H1 (cell line): ENCODE results near the gene MTFP1. TPM values are rescaled to one million over a fixed set of nuclear protein-coding genes. Genes with fewer than 3 reads are reported as not detected.

Experiments
- CTCF ChIA-PET: fragments of 300-600 bp; sonication (Branson Sonifier 250); formaldehyde crosslinking; loops from one replicate; lab custom pipeline; 2021; ENCODE audit not compliant: partially characterized antibody; lab: Charles Lee
- POLR2A ChIA-PET: fragments of 300-600 bp; sonication (Branson Sonifier 250); formaldehyde crosslinking; loops from one replicate; lab custom pipeline; 2021; ENCODE audit warnings: inconsistent platforms; ENCODE audit not compliant: partially characterized antibody; lab: Charles Lee
- DNase-seq, 2 experiments: peaks; one replicate each; pipeline versions ENCODE4 v3.0.0 to v3.0.0-alpha.2; 2010 to 2022; ENCODE audit warnings: low spot score in 2 of 2, low read depth in 1 of 2, mixed read lengths in 1 of 2
- FAIRE-seq: peaks from 2 replicates; lab custom pipeline; 2011; peaks lifted over from hg19 to GRCh38; lab: Jason Lieb, UNC
- H2AFZ ChIP-seq: 2 replicates; pipeline ENCODE4 v1.8.1; 2012; ENCODE audit warnings: low read length, inconsistent platforms
- H2AK5ac ChIP-seq: 2 replicates; pipeline ENCODE4 v1.6.1; 2013; ENCODE audit warnings: low read depth, low read length
- H2BK120ac ChIP-seq: replicated peaks from 2 replicates; pipeline ENCODE3; 2013; ENCODE audit warnings: low read depth, low read length, inconsistent platforms
- H2BK12ac ChIP-seq: 2 replicates; pipeline ENCODE4 v1.6.1; 2013; ENCODE audit warnings: low read depth, low read length
- H2BK15ac ChIP-seq: 2 replicates; pipeline ENCODE4 v1.6.1; 2013; ENCODE audit warnings: low read length
- H2BK20ac ChIP-seq: 2 replicates; pipeline ENCODE4 v1.6.1; 2013; ENCODE audit warnings: low read length
- H2BK5ac ChIP-seq: 2 replicates; pipeline ENCODE4 v1.6.1; 2013; ENCODE audit warnings: low read depth, low read length
- H3K14ac ChIP-seq: 2 replicates; pipeline ENCODE4 v1.6.1; 2013; ENCODE audit warnings: inconsistent platforms; ENCODE audit not compliant: insufficient read length
- H3K18ac ChIP-seq: 2 replicates; pipeline ENCODE4 v1.6.1; 2013; ENCODE audit warnings: low read length; ENCODE audit errors: extremely low read depth
- H3K23ac ChIP-seq: 2 replicates; pipeline ENCODE4 v1.6.1; 2013; ENCODE audit warnings: inconsistent platforms; ENCODE audit not compliant: insufficient read length
- H3K23me2 ChIP-seq: 2 replicates; pipeline ENCODE4 v1.6.1; 2013; ENCODE audit warnings: low read depth, low read length
- H3K27ac ChIP-seq: 2 replicates; pipeline ENCODE4 v1.6.1; 2011; ENCODE audit warnings: low read depth, low read length, inconsistent platforms
- H3K27me3 ChIP-seq, 4 experiments: replicated peaks in 1 of 4; 1 replicate in 1 of 4; 2 replicates in 3 of 4; pipeline versions ENCODE4 v1.6.1 to v1.8.1; 2011 to 2013; ENCODE audit warnings: low read length in 3 of 4, mild to moderate bottlenecking in 3 of 4, inconsistent platforms in 2 of 4, mixed read lengths in 2 of 4, moderate library complexity in 1 of 4; ENCODE audit not compliant: control insufficient read depth in 3 of 4, insufficient read depth in 3 of 4; ENCODE audit errors: extremely low read depth in 1 of 4
- H3K36me3 ChIP-seq, 4 experiments: 2 replicates each; pipeline versions ENCODE4 v1.6.1 to v1.8.1; 2011 to 2013; ENCODE audit warnings: mild to moderate bottlenecking in 4 of 4, low read length in 3 of 4, moderate library complexity in 2 of 4, control low read depth in 1 of 4, inconsistent platforms in 1 of 4; ENCODE audit not compliant: insufficient read depth in 4 of 4, control insufficient read depth in 2 of 4
- H3K4ac ChIP-seq: replicated peaks from 2 replicates; pipeline ENCODE3; 2013; ENCODE audit warnings: low read length, low read depth, mixed read lengths, inconsistent platforms; ENCODE audit not compliant: insufficient read length
- H3K4me1 ChIP-seq, 4 experiments: replicated peaks in 1 of 4; 1 replicate in 1 of 4; 2 replicates in 3 of 4; pipeline versions ENCODE4 v1.6.1 to v1.8.1; 2011 to 2013; ENCODE audit warnings: low read length in 3 of 4, inconsistent platforms in 2 of 4, mixed read lengths in 1 of 4; ENCODE audit not compliant: insufficient read depth in 4 of 4, control insufficient read depth in 3 of 4
- H3K4me2 ChIP-seq, 2 experiments: 2 replicates each; pipeline versions ENCODE4 v1.6.1 to v1.8.1; 2011 to 2013; ENCODE audit warnings: low read depth in 2 of 2, low read length in 2 of 2, control low read depth in 1 of 2, inconsistent platforms in 1 of 2, mild to moderate bottlenecking in 1 of 2; ENCODE audit not compliant: insufficient read depth in 1 of 2
- H3K4me3 ChIP-seq, 4 experiments: fragments of 200-600, 300-600 bp in 1 of 4; sonication (generic), shearing (Covaris generic), sonication (Bioruptor Twin) in 1 of 4; 2 replicates each; pipeline versions ENCODE4 v1.5.1 to v1.8.1; 2011 to 2016; ENCODE audit warnings: low read length in 4 of 4, low read depth in 3 of 4, control low read depth in 2 of 4, inconsistent platforms in 2 of 4, mild to moderate bottlenecking in 2 of 4, mixed read lengths in 1 of 4, moderate library complexity in 1 of 4; ENCODE audit not compliant: insufficient read depth in 2 of 4; ENCODE audit errors: extremely low read depth in 1 of 4
- H3K56ac ChIP-seq: replicated peaks from 2 replicates; pipeline ENCODE3; 2013; ENCODE audit warnings: low read depth, mild to moderate bottlenecking, mixed read lengths, low read length, inconsistent platforms; ENCODE audit not compliant: insufficient read length
- H3K79me1 ChIP-seq: 2 replicates; pipeline ENCODE4 v1.6.1; 2013; ENCODE audit warnings: low read depth, low read length, control low read depth
- H3K79me2 ChIP-seq, 2 experiments: 2 replicates each; pipeline versions ENCODE4 v1.6.1 to v1.8.1; 2012 to 2013; ENCODE audit warnings: low read length in 2 of 2, mild to moderate bottlenecking in 2 of 2, inconsistent platforms in 1 of 2; ENCODE audit not compliant: insufficient read depth in 2 of 2, control insufficient read depth in 1 of 2
- H3K9ac ChIP-seq, 4 experiments: replicated peaks in 1 of 4; 1 replicate in 1 of 4; 2 replicates in 3 of 4; pipeline versions ENCODE4 v1.6.1 to v1.8.1; 2011 to 2013; ENCODE audit warnings: low read depth in 3 of 4, low read length in 3 of 4, control low read depth in 2 of 4, mild to moderate bottlenecking in 2 of 4, moderate library complexity in 2 of 4, inconsistent platforms in 1 of 4; ENCODE audit errors: extremely low read depth in 1 of 4
- H3K9me3 ChIP-seq, 2 experiments: 2 replicates each; pipeline versions ENCODE4 v1.6.1 to v1.8.1; 2012 to 2013; ENCODE audit warnings: mild to moderate bottlenecking in 2 of 2, moderate library complexity in 2 of 2, control low read depth in 1 of 2, inconsistent platforms in 1 of 2, low read depth in 1 of 2, low read length in 1 of 2, mixed read lengths in 1 of 2; ENCODE audit not compliant: insufficient read depth in 2 of 2
- H4K20me1 ChIP-seq, 2 experiments: replicated peaks in 1 of 2; 2 replicates each; pipeline versions ENCODE3 to v1.8.1; 2011 to 2013; ENCODE audit warnings: inconsistent platforms in 2 of 2, low read length in 2 of 2, mild to moderate bottlenecking in 1 of 2; ENCODE audit not compliant: insufficient read depth in 2 of 2, control insufficient read depth in 1 of 2
- H4K5ac ChIP-seq: 2 replicates; pipeline ENCODE4 v1.6.1; 2013; ENCODE audit warnings: low read length, low read depth, mixed read lengths, inconsistent platforms; ENCODE audit not compliant: insufficient read length
- H4K8ac ChIP-seq: 2 replicates; pipeline ENCODE4 v1.8.0; 2013; ENCODE audit warnings: mild to moderate bottlenecking, moderate library complexity, low read length, inconsistent platforms; ENCODE audit not compliant: insufficient read depth; ENCODE audit errors: extremely low read depth
- H4K91ac ChIP-seq: replicated peaks from 2 replicates; pipeline ENCODE3; 2013; ENCODE audit warnings: low read length, mixed read lengths, inconsistent platforms; ENCODE audit not compliant: insufficient read length
- CBX5 ChIP-seq: fragments of 300-800, 300-1000 bp; sonication (generic); IDR thresholded peaks from 2 replicates; pipeline ENCODE4 v1.7.1; 2016; ENCODE audit warnings: antibody characterized with exemption, low read length, low read depth
- CBX8 ChIP-seq: fragments of 300-800, 300-1000 bp; sonication (generic); IDR thresholded peaks from 2 replicates; pipeline ENCODE4 v1.7.1; 2016; ENCODE audit warnings: low read depth, low read length, borderline replicate concordance
- CHD1 ChIP-seq: IDR thresholded peaks from 2 replicates; pipeline ENCODE4 v1.6.1; 2012; ENCODE audit warnings: low read depth, low read length, improper control_type of control experiment
- EP300 ChIP-seq, 2 experiments: IDR thresholded peaks; 1 replicate in 1 of 2; 2 replicates in 1 of 2; pipeline ENCODE4 v1.6.1; 2011 to 2012; ENCODE audit warnings: low read depth in 2 of 2, low read length in 2 of 2, mild to moderate bottlenecking in 2 of 2, borderline replicate concordance in 1 of 2, inconsistent platforms in 1 of 2, moderate library complexity in 1 of 2
- KDM5A ChIP-seq: fragments of 200-600 bp; IDR thresholded peaks from 2 replicates; pipeline ENCODE4 v1.7.1; 2012; ENCODE audit warnings: mild to moderate bottlenecking, low read length, inconsistent platforms, mixed read lengths
- SIRT6 ChIP-seq: IDR thresholded peaks from one replicate; pipeline ENCODE4 v1.7.1; 2012; ENCODE audit warnings: low read length, inconsistent platforms
- SP4 ChIP-seq: IDR thresholded peaks from 2 replicates; pipeline ENCODE4 v1.6.1; 2012; ENCODE audit warnings: low read length, inconsistent platforms
- WGBS, 2 experiments: shearing (Covaris generic) in 1 of 2; methylation state at CpG; one replicate each; pipeline versions ENCODE4 v1.1.6 to v1.1.7; 2013 to 2015; ENCODE audit warnings: low lambda C conversion rate in 2 of 2, mixed read lengths in 2 of 2, inconsistent platforms in 1 of 2, low coverage in 1 of 2, missing lambda C conversion rate in 1 of 2; ENCODE audit not compliant: insufficient replicate concordance in 2 of 2, insufficient coverage in 1 of 2, insufficient read length in 1 of 2; ENCODE audit errors: extremely low coverage in 1 of 2, missing lambda C conversion rate in 1 of 2; 5-methylcytosine and 5-hydroxymethylcytosine counted together
- polyA plus RNA-seq, 7 experiments: library from polyadenylated mRNA; depleted of rRNA in 3 of 7; stranded (reverse) in 5 of 7; unstranded in 2 of 7; fragments of >200 nt in 5 of 7; fragments of 200-250 nt in 2 of 7; gene quantifications; 1 replicate in 5 of 7; 2 replicates in 1 of 7; 4 replicates in 1 of 7; pipeline versions ENCODE4 v1.2.1 to v1.2.3, GENCODE V29; 2011 to 2013; ENCODE audit warnings: missing spikeins in 2 of 7, mixed read lengths in 2 of 7
- total RNA-seq: library from RNA; stranded (reverse); fragmentation: NEBNext Ultra II Directional; extraction: Animal tissue kit (Norgen Biotek cat#: 25700); gene quantifications from 2 replicates; pipeline ENCODE4 v1.2.1, GENCODE V29; 2021
- TF ChIP-seq, protein P1 (sequence below), 3 experiments: IDR thresholded peaks; 1 replicate in 2 of 3; 2 replicates in 1 of 3; pipeline versions ENCODE4 v1.5.1 to v1.6.1; 2011; ENCODE audit warnings: low read length in 3 of 3, mild to moderate bottlenecking in 3 of 3, inconsistent platforms in 2 of 3, low read depth in 1 of 3, moderate library complexity in 1 of 3; ENCODE audit not compliant: insufficient read depth in 1 of 3; ENCODE audit errors: control extremely low read depth in 1 of 3

MTFP1 gene
- total and polyA plus RNA-seq, 2 of the 8 experiments (the other 6 are each of a cell fraction or from before 2014, with no cell fraction given) = 59.8 to 98.8 TPM

DNA sequence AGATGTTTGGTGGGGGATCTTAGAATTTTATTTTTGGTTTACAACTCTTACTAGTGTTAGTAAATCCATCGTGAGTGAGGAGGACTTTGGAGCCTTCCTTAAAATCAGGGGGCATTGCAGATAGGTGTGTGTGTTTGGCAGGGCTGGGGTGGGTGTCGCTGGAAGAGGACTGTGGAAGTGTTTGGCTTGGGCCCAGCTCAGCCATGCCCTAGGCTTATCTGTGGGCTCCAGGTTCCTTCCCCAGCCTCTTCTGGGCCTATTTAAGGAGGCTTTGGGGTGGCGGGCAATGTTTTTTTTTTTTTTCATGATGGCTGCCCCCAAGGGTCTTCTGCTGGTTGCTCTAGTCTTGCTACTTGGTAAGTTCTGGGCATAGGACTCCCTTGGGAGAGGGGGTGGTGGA is 22.1 kb downstream of the MTFP1 start:
- no peak overlapping the region for H3K18ac ChIP-seq
- H2BK20ac ChIP-seq = no peak overlapping the region
- H2BK120ac ChIP-seq = no peak overlapping the region
- peaks cover 0 to 5% (median 5%) of the 10 kb centered on the region in 4 experiments; a peak in 6 of 7 replicates for H3K4me1 ChIP-seq
- H3K9ac ChIP-seq = no peak overlapping the region
- H3K23ac ChIP-seq = no peak overlapping the region
- H3K4me2 ChIP-seq = no peak overlapping the region
- H3K4ac ChIP-seq = no peak overlapping the region
- H4K20me1 ChIP-seq = no peaks in the 10 kb centered on the region
- no peak overlapping the region for H4K5ac ChIP-seq
- no peak overlapping the region for H3K27ac ChIP-seq
- H3K79me2 ChIP-seq = no peaks in the 10 kb centered on the region
- POLR2A ChIA-PET = no interaction called here
- H2AK5ac ChIP-seq = no peak overlapping the region
- 80% methylated on average over 3 of the region's 3 CpGs; no CpG with 5 or more reads in 1 of the 2 experiments for WGBS, 2 experiments
- H3K79me1 ChIP-seq = no peaks in the 10 kb centered on the region
- no peaks in the 10 kb centered on the region for H3K9me3 ChIP-seq
- no peak overlapping the region for H4K91ac ChIP-seq
- no peak overlapping the region for H3K14ac ChIP-seq
- H2BK15ac ChIP-seq = no peak overlapping the region
- H2AFZ ChIP-seq = no peak overlapping the region
- CTCF ChIA-PET = interaction anchor here (4.5 to 4.9 kb wide), 2 partner anchors 10 to 37 kb away, joined by 56 to 69 read pairs; no protein-coding TSS in a partner anchor
- no peak overlapping the region for H3K4me3 ChIP-seq
- no peak overlapping the region for H3K56ac ChIP-seq
- DNase-seq (no peak), FAIRE-seq (no peak)
- H2BK12ac ChIP-seq = no peak overlapping the region
- no peak for TF ChIP-seq EP300 (IDR thresholded peaks at IDR 0.05; ENCODE audit: borderline replicate concordance in 1 of 2, low read depth in 2 of 2, low read length in 2 of 2)
- TF ChIP-seq SIRT6 = no peak
- no peak for TF ChIP-seq CBX8
- no peak for TF ChIP-seq CHD1
- no peak for TF ChIP-seq CBX5
- no peak for TF ChIP-seq SP4
- no peak for TF ChIP-seq KDM5A
- TF ChIP-seq, protein P1, sequence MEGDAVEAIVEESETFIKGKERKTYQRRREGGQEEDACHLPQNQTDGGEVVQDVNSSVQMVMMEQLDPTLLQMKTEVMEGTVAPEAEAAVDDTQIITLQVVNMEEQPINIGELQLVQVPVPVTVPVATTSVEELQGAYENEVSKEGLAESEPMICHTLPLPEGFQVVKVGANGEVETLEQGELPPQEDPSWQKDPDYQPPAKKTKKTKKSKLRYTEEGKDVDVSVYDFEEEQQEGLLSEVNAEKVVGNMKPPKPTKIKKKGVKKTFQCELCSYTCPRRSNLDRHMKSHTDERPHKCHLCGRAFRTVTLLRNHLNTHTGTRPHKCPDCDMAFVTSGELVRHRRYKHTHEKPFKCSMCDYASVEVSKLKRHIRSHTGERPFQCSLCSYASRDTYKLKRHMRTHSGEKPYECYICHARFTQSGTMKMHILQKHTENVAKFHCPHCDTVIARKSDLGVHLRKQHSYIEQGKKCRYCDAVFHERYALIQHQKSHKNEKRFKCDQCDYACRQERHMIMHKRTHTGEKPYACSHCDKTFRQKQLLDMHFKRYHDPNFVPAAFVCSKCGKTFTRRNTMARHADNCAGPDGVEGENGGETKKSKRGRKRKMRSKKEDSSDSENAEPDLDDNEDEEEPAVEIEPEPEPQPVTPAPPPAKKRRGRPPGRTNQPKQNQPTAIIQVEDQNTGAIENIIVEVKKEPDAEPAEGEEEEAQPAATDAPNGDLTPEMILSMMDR (IDR thresholded peaks at IDR 0.05; ENCODE audit: control extremely low read depth in 1 of 3, insufficient read depth in 1 of 3, low read depth in 1 of 3, low read length in 3 of 3) = no peak
- 0 out of 2 replicates have a peak, but pooled peaks cover 2% of the 10 kb centered on the region for H3K23me2 ChIP-seq
- H2BK5ac ChIP-seq = no peak overlapping the region
- no peak overlapping the region for H4K8ac ChIP-seq
- H3K36me3 ChIP-seq = no peaks in the 10 kb centered on the region
- no peaks in the 10 kb centered on the region for H3K27me3 ChIP-seq
